Mammary epithelial cell (primary cell): ENCODE results near the gene LIX1L.
A peak's percentile ranks its signal among the peaks of the same experiment; 100 is the strongest.

Experiments
- EZH2 ChIP-seq: IDR thresholded peaks from 2 replicates; pipeline ENCODE4 v1.6.1; 2012; ENCODE audit warnings: low read length, inconsistent platforms, borderline replicate concordance
- TF ChIP-seq, protein P1 (sequence below), 2 donors: IDR thresholded peaks in 1 of 2; conservative IDR thresholded peaks in 1 of 2; 2 replicates each; pipeline ENCODE4 v1.5.1; 2011 to 2012; ENCODE audit warnings: inconsistent platforms in 2 of 2, low read length in 2 of 2, mild to moderate bottlenecking in 2 of 2, control low read depth in 1 of 2, low read depth in 1 of 2; ENCODE audit not compliant: insufficient read depth in 1 of 2; ENCODE audit errors: extremely low read depth in 1 of 2

- TF ChIP-seq, protein P1, sequence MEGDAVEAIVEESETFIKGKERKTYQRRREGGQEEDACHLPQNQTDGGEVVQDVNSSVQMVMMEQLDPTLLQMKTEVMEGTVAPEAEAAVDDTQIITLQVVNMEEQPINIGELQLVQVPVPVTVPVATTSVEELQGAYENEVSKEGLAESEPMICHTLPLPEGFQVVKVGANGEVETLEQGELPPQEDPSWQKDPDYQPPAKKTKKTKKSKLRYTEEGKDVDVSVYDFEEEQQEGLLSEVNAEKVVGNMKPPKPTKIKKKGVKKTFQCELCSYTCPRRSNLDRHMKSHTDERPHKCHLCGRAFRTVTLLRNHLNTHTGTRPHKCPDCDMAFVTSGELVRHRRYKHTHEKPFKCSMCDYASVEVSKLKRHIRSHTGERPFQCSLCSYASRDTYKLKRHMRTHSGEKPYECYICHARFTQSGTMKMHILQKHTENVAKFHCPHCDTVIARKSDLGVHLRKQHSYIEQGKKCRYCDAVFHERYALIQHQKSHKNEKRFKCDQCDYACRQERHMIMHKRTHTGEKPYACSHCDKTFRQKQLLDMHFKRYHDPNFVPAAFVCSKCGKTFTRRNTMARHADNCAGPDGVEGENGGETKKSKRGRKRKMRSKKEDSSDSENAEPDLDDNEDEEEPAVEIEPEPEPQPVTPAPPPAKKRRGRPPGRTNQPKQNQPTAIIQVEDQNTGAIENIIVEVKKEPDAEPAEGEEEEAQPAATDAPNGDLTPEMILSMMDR (conservative IDR thresholded peaks at IDR 0.05 in 1 of 2, IDR thresholded peaks at IDR 0.05 in 1 of 2; ENCODE audit: extremely low read depth in 1 of 2, insufficient read depth in 1 of 2, low read depth in 1 of 2, low read length in 2 of 2), result peak; percentile 94 to 99
- TF ChIP-seq EZH2, result no peak
Measured at GRCh38 chr1:145891587-145892485, 66.0 kb downstream of the LIX1L start.
